Ovary (tissue), 3 donors: ENCODE results near the gene KLHL30.

Source experiments
- CTCF ChIP-seq, 3 donors: fragments of 450-650 bp in 2 of 3; fragments of 200-600 bp in 1 of 3; IDR thresholded peaks; one replicate each; pipeline versions ENCODE4 v1.5.1 to v1.8.0; 2016 to 2022; ENCODE audit warnings: antibody characterized with exemption in 3 of 3, mild to moderate bottlenecking in 1 of 3
- EP300 ChIP-seq: sonication (generic); formaldehyde crosslinking; IDR thresholded peaks from one replicate; pipeline ENCODE4 v1.6.1; 2017; ENCODE audit warnings: antibody characterized with exemption
- POLR2A ChIP-seq: fragments of 450-650 bp; IDR thresholded peaks from one replicate; pipeline ENCODE4 v1.6.1; 2017; ENCODE audit warnings: antibody characterized with exemption, mild to moderate bottlenecking, moderate library complexity
- donor health status: DM: no; HTN: no; CAD: no.

GRCh38 chr2:238134393-238134785 is 4.1 kb upstream of the KLHL30 start:
- no peak for TF ChIP-seq EP300
- no peak for TF ChIP-seq CTCF (IDR thresholded peaks at IDR 0.05)
- no peak for TF ChIP-seq POLR2A
